OCI-M2 (cell line): ENCODE measurements around the gene C14orf119.

Experiments used
- DNase-seq: peaks from one replicate; lab custom pipeline; 2025; ENCODE audit not compliant: unreplicated experiment; lab: John Stamatoyannopoulos, UW

C14orf119 gene, protein sequence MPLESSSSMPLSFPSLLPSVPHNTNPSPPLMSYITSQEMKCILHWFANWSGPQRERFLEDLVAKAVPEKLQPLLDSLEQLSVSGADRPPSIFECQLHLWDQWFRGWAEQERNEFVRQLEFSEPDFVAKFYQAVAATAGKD

DNA sequence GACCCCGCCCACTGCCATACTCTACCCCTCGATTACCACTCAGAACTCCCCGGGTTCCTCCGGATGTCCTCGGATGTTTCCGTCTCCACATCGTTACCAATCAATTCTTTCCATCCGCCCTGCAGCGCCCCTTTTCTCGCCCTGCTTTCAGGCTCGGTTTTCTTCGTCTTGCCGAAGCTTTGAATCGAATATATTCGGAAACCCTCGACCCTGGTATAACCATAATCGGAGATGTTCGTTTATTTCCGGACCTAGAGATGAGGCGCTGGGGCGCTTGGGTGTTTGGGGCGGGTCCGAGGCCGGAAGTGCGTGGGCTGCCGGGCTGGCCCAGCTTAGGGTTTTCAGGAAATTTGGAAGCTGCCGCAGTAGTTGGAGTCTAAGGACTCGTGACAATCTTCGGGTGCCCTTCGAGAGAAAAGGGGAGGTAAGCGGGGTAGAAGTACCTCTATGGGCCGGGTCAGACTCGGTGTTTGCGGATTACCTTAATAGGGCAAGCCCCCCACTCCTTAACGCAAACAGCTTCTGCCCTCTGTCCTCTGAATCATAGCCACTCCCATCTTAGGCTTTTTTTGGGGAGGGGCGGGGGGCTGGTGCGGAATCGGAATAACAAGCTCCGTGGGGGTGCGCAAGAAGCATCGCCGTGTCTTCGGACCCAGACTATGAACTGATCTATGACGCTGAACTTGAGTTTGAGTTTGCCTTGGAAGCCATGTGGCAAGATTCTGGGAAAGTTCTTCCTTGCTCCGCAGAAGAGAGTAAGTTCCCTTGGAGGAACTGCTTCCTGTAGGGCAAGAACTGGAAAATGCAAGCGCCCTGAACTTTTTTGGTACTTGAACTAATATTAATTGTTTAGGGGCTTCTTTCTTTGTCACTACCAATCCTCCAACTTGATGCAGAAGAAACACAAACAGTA lies at the start of gene C14orf119:
Gene C14orf119, plus strand, starts transcription at position 310 of the 913 bp plus-strand sequence. CDS start 2,154 bp downstream, outside the sequence.
- no peak for DNase-seq

DNA sequence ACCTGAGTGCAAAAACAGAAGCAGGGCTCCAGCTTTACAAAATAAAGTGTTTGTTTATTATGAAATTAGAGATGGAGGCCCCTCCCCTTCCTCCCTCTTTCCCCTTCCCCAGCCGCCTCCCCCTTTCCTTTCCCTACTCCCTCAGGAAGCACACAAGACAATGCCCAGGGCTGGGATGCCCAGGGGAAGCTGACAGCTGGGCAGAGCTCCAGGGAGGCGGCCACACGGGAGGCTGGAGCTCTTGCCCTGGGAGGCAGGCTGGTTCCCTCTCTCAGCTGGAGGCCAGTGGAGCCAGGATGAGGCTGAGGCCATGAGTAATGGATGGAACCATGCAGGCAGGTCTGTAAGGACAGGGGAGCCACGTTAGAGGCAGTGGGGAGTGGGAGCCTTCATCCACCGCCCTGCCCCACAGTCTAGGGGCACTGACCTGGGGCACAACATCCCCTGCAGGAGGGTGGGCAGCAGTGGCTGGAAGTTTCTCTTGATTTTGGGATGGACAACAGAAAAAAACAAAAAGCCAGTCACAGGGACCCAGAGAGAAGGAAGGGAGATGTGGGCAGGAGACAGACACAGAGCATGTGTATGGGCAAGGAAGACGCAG lies 48.2 kb upstream of the C14orf119 start:
- DNase-seq = no peak

DNA sequence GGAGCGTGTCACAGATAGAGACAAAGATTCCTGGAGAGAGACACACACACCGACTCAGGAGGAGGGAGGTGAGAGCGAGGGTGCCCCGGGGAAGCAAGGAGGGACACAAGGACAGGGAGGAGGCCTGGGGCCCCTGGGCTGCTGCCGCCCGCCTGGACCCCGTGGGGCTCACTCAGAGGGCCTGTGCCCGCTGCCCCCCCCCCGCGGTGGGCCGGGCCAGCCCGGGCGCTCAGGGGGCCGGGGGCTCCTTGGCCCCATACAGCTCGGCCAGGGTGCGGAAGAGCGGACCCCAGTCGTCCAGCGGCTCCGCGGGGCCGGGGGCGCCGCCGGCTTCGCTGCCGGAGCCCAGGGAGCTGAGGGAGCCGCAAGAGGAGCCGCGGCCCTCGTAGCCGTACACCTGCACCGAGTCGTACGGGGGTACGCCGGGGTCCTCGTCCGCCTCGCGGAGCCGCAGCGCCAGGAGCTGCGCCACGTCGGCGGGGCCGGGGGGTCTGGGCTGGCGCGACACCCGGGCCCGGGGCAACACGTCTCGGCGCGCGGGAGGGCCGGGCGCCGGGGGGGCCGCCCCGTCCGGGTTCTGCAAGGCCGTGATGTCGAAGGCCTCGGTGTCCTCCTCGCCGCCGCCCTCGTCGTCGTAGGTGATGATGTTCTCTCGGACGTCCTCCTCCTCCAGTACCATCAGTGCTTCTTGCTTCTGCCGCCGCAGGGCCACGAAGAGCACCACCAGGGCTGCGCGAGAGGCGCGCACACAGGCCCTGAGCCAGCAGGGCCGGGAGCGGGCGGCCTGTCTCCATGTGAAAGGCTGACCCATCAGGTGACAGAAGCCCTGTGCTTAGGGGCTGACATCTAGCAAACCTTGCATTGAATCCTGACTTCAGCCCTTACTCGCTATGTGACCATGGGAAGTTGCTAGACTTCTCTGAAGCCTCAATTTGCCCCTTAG lies 47.3 kb upstream of the C14orf119 start:
- no peak for DNase-seq

DNA sequence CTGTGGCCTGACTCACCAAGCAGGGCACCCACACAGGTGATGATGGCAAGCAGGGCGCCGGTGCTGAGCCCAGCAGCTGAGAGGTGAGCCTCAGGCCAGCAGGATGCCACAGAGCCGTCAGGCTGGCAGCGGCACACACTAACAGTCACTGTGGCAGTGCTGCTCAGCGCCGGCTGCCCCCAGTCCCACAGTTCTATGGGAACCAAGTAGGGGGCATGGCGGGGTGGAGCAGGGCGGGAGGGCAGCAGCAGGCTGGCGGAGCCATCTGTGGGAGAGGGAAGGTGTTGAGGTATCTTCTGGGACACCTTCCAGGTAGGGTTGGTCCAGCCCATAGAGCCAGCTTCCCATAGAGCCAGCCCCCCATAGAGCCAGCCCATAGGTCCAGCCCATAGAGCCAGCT lies 46.3 kb upstream of the C14orf119 start:
- DNase-seq = no peak

DNA sequence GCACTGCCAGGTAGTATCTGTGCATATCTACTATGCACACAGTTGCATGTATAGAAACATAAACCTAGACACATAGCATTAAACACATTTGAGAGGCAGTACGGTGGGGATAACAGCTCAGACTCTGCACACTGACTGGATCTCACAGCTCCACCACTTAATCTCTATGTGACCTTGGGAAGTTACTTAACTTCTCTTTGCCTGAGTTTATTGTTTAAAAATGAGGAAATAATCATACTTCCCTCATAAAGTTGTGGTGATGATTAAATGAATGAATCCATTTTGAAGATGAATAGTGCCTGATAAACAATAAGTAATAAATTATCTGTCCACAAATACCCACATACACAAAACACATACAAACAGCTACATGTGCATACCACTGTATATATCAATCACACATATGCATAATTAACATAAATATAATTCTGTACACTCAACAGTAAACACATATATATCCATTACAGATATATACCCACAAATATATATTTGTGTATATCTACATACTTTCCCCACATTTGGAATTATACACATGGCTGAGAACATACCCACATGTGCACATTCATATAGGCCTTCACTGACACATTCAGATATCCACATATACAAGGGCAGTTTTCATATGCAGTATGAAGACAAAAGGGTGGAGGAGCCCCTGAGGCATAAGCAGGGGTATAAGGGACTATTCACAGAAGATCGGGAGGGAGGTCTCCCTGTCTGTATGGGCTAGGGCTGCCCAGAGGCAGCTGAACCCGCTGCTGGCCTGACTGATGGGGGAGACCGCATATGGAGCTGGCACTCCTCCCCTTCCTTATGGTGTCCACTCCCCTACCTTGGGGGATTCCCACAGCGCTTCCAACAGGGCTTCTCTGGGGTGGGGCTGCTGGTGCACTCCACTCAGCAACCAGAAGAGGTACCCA lies 43.9 kb upstream of the C14orf119 start:
- no peak for DNase-seq

DNA sequence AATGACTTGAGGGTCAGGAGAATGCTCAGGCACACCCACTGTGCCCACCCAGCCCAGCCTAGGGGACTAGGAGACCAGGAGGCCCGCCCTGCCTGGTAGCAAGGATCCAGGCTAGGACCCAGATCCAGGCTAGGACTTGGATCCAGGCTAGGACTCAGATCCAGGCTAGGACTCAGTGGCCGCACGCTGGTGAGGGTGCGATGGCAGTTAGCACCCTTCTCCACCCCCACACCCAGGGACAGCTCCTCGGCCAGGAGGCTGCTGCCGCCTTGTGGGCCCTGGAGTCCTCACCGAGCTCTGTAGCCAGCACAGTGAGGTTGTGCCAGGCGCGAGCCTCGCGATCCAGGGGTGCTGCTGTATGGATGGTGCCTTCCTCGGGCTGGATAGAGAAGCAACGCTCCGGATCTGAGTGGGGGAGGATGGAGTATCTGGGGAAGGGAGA lies 43.1 kb upstream of the C14orf119 start:
- DNase-seq = no peak

DNA sequence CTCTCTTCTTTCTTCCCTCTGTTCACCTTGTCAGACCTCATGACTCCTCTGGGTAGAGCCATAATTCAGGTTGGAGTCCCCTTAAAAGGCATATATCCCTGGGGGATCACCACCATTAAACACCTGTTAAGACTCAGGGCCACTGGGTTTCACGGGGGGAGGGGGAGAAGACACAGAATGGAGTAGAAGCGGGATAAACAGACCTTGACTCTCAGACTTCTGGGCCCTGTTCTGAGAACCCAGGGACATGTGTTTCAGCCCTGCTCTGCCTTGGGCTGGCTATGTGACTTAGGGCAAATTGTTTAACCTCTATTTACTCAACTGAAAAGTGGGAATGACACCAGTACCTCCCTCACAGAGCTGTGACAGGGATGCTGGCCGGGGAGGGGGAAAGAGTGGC lies 42.6 kb upstream of the C14orf119 start:
- no peak for DNase-seq

DNA sequence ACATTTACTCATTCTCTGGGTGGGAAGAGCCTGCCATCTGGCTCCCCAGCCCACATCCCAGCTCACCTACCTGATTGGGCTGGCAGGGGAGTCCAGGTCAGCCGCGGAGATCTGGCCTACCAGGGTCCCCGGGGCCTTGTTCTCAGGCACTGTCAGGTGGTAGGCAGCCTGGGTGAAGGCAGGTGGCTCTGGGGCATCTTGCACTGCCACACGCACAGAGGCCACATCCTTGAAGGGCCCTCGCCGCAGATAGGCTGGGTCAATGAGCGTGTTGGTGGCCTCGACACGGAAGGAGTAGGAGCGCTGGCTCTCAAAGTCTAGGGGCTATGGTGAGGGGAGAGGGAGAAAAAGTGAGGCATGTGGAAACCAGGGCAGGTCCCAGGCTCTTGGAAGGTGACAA lies 41.9 kb upstream of the C14orf119 start:
- DNase-seq = no peak

DNA sequence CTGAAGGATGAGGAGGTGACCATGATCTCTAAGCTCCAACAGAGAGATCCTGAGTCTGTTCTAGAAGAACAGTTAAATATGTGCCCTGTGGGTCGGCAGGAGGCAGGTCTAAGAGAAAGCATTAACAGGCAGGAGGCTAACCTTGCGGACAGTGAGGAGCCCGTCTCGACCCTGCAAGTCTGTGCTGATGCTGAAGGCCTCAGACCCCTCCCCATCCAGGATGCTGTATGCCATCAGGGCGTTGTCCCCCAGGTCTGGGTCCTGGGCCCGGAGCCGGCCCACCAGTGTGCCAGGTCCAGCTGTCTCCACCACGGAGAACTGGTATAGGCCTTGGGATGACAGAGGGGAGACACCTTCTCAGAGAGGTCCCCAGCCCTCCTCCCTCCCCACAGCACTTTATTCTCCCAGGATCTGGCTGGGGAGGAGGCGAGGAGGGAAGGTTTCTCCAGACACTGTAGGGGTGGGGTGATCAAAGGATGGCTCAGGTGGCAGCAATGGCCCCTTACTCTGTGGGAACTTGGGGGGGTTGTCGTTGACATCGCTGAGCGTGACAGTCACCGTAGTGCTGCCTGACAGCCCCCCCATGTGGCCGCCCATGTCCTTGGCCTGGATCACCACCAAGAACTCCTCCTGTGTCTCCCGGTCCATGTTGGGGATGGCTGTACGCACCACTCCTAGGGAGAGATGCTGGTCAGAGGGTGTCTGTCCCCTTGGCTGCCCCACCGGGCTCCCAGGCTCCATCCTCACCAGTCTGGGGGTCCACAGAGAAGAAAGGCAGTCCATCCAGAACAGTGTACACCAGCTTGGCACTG lies 41.1 kb upstream of the C14orf119 start:
- DNase-seq = no peak

DNA sequence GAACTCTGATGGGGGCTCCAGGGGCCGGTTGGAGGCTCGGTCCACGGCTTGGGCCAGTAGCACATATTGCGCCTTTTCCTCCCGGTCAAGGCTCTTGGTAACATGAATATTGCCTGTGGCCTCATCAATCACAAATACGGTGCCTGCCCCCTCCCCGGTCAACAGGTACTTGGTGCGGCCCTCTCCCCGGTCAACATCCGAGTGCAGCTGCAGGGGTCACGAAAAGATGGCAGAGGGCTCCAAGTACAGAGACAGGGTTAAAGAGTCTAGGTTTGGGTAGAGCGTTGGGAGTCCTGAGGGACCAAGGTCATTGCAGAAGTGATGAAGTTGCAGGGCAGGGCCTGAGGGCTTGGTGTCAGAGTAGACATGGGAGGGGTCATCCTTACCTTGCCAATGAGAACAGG lies 40.2 kb upstream of the C14orf119 start:
- no peak for DNase-seq

DNA sequence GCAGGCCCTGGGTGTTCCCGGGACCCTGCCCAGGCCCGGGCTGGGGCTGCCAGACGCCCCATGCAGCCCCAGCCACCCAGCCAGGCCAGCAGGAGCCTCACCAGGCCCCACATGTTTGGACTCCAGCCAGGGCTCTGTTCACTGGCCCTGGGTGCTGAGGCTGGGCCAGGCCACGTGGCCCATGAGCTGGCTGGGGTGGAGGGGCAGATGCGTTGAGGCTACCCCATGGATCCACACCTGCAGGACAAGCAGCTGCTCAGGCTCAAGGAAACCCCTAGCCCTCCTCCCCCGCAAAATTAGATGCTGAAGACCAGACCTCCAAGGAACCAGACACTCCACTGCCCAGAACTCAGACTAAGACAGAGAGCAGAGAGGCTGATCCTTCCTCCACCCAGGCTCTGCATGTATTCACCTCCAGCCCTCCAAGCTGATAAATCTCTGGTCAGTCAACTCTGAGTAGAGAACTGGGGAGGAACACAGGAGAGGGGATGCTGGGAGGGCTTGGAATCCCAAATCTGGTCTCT lies 39.6 kb upstream of the C14orf119 start:
- no peak for DNase-seq

DNA sequence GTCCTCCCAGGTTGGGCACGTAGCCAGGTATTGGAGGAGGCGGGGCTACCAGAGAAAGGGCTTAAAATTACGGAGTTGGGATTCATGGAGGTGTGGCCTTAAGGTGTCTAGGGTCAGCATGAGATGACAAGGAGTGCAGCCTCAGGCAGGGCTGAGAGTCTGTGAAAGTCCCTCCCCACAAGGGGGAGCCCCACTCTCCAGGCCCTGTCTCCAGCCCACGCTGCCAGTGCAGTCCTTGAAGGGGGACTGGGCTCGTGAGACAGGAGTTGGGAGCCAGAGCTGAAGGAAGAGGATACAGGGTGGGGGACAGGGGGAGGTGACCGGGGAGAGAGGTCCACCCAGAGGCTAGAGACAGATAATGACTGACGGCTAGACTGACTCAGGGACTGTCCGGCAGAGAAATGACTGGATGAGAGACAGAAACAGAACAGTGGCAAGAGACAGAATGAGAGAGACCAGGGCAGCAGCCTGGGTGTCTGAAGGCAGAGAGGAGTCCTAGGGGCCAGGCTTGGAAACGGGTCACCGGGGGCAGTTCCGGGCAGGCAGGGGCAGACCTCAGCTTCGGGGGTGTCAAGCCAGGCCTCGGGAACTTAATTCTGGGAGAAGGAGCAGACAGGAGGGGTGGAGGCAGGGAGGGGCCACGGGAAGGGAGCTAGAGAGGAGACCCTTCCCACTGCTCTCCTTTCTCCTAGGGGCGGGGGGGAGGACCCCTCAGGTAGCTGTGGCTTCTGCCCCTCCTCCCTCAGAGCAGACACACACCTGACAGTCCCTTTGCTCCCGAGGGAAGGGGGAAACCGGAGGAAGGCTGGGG lies 39.0 kb upstream of the C14orf119 start:
- DNase-seq = no peak

DNA sequence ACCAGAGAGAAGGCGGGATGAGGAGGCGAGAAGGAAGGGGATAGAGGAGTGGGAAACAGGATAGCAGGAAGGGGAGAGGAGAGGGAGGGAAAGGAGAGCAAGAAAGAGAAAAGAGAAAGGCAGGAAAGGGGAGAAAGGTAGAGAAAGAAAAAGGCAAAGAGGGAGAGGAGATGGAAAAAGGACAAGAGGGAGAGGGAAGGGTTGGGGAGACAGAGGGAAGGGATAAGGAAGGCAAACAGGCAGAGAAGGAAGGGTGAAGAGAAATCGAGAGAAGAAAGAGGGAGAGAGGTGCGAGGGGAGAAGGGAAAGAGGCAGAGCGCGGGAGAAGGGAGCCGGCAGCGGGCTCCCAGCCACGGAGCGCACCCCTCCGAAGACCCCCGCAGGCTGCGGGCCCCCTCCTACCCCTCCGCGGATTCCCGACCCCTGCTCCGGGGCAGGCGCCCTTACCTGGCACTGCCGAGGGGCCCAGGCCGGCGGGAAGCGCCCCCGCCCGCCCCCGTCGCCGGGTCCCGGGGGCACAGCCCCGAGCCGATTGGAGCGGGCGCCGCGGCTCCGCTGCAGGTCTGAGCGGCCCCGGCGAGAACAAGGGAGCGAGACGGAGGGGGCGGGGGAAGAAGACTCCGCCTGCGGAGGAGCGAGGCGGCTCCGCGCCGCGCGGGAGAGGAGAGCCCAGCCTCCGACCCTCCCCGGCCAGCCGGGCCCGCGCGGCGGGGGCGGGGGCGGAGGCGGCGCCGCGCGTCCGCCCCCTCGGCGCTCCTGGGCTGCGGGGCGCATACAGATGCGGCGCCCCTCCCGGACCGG lies 38.1 kb upstream of the C14orf119 start, which contains the start of gene CDH24:
Gene CDH24, minus strand, starts transcription at position 565 of the 801 bp plus-strand sequence. CDS start 1,787 bp downstream, outside the sequence.
- DNase-seq = no peak

DNA sequence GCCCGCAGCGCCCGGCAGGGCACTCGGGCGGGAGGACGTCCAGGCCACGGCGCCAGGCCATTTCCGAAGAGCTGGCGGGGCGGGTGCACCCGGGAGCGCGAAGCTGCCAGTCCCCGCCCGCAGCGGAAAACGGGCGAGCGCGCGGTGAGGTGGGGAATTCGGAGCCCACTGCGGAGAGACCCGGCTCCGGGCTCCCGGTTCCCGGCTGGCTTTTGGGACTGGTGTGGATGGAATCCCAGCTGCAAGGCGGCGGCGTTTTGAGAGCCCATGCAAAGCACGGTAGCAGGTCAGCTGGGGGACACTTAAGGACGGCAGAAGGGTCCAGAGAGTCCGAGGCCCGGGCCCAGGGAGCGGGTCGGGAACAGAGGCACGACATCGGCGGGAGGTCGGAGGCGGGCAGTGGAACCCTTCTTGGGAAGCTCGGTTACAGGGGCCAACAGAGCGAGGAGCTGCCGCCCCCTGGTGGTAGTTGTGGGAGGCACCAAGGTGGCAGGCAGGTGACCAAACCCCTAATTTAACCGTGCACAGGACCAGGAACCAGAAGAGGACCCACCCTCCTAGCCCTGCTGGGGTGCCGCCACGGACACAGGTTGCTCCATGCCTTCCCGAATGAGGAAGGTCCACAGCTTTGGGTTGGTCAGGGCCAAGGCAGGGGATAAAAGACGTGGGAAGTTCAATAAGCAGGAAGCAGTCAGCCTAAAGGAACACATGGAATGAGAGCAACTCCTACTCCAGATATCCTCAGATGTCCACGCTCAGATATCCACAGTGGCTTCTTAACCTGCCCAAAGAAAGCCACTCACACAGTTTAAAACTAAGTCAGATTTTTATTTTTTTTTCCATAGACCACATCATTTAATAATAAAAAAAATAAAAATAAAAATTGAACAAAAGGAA lies 37.3 kb upstream of the C14orf119 start:
- no peak for DNase-seq

DNA sequence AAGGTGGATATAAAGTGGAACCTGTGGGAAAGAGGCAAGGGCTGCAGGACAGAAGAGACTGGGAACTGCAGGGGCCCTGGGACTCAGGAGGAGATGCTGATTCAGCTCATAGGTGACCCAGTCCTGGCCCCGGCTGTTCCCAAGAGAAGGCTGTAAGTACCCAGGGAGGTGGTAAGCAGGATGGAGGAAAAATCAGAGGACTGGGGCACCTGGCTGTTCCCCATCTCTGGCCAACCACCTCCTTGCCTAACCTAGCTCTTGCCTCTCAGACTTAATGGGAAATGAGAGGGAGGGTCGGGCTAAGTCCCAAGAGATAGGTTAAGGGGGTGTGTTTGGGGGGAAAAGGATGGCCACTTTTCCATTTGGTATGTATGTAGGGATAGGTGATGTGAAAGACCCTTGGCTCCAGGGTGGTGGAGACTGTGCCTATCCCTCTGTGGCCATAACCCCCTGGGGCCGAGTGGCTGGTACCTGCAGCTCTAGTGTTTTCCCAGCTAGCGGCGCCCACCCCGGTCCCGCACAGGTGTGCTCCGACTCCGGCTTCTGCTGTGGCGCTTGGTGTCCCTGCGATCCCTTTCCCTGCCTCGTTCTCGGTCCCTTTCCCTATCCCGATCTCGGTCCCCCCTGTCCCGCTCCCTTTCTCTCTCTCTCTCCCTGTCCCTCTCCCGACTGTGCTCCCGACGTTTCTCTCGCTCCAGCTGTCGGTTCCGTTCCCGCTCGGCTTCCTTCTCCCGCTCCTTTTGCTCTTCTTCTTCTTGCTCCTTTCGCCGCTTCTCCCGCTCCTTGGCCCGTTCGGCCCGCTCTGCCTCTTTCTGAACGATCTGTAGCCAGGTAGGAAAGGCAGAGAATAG lies 36.4 kb upstream of the C14orf119 start:
- no peak for DNase-seq
